Stomach smooth muscle (tissue), 2 donors: ENCODE data around the gene SENP1.

ENCODE experiments used
- H3K27ac ChIP-seq: one replicate; pipeline ENCODE4 v1.7.0; 2013; ENCODE audit warnings: mild to moderate bottlenecking, low read length, inconsistent platforms
- H3K27me3 ChIP-seq, 2 donors: one replicate each; pipeline ENCODE4 v1.7.0; 2013; ENCODE audit warnings: low read length in 2 of 2; ENCODE audit not compliant: insufficient read depth in 2 of 2, control insufficient read depth in 1 of 2
- H3K36me3 ChIP-seq, 2 donors: one replicate each; pipeline ENCODE4 v1.7.0; 2013; ENCODE audit warnings: low read length in 2 of 2; ENCODE audit not compliant: control insufficient read depth in 2 of 2, insufficient read depth in 2 of 2
- H3K4me1 ChIP-seq: one replicate; pipeline ENCODE4 v1.7.0; 2013; ENCODE audit warnings: low read length; ENCODE audit not compliant: control insufficient read depth, insufficient read depth
- H3K4me3 ChIP-seq, 2 donors: one replicate each; pipeline ENCODE4 v1.7.0; 2013; ENCODE audit warnings: low read length in 2 of 2
- H3K9ac ChIP-seq, 2 donors: one replicate each; pipeline ENCODE4 v1.7.0; 2013; ENCODE audit warnings: low read length in 2 of 2, mild to moderate bottlenecking in 1 of 2
- H3K9me3 ChIP-seq, 2 donors: one replicate each; pipeline ENCODE4 v1.7.0; 2013; ENCODE audit warnings: low read length in 2 of 2; ENCODE audit not compliant: control insufficient read depth in 2 of 2
- donor health status: healthy.
- donor health status: Pancreatic carcinoma.

The SENP1 gene

GRCh38 chr12:48000878-48001504 lies 104.9 kb downstream of the SENP1 start:
- Histone ChIP-seq H3K27ac (no peak overlapping the region), H3K9me3 (no peaks in the 10 kb centered on the region)

GRCh38 chr12:47999816-48000215 lies 106.1 kb downstream of the SENP1 start:
- H3K9ac ChIP-seq: no peak overlapping the region
- H3K4me3 ChIP-seq: no peak overlapping the region
- H3K27me3 ChIP-seq: peaks cover 42 to 47% of the 10 kb centered on the region in 2 donors
- H3K36me3 ChIP-seq: no peaks in the 10 kb centered on the region
- peaks cover 42% of the 10 kb centered on the region for H3K4me1 ChIP-seq
- H3K9me3 ChIP-seq: no peaks in the 10 kb centered on the region
- no peak overlapping the region for H3K27ac ChIP-seq

More at GRCh38 chr12:48000878-48001504, 104.9 kb downstream of the SENP1 start:
- peak overlapping the region; percentile 63 to 77 for H3K4me3 ChIP-seq
- peaks cover 42% of the 10 kb centered on the region for H3K4me1 ChIP-seq
- H3K9ac ChIP-seq: no peak overlapping the region
- H3K27me3 ChIP-seq: peaks cover 52 to 59% of the 10 kb centered on the region in 2 donors
- H3K36me3 ChIP-seq: no peaks in the 10 kb centered on the region

- Histone ChIP-seq H3K9me3 (no peaks in the 10 kb centered on the region), H3K4me1 (peaks cover 17% of the 10 kb centered on the region), H3K36me3 (no peaks in the 10 kb centered on the region), H3K27me3 (peaks cover 22 to 24% of the 10 kb centered on the region in 2 donors), H3K9ac (no peak overlapping the region), H3K4me3 (no peak overlapping the region), H3K27ac (no peak overlapping the region)
Observed at GRCh38 chr12:47997321-47997720, 108.6 kb downstream of the SENP1 start.

- no peaks in the 10 kb centered on the region for H3K36me3 ChIP-seq
- no peak overlapping the region for H3K27ac ChIP-seq
- peaks cover 16 to 18% of the 10 kb centered on the region in 2 donors for H3K27me3 ChIP-seq
- no peaks in the 10 kb centered on the region for H3K9me3 ChIP-seq
- H3K9ac ChIP-seq: no peak overlapping the region
- no peak overlapping the region for H3K4me3 ChIP-seq
- H3K4me1 ChIP-seq: peaks cover 4% of the 10 kb centered on the region
Observed at GRCh38 chr12:47995981-47996401, 109.9 kb downstream of the SENP1 start.

GRCh38 chr12:47993491-47993890 lies 112.4 kb downstream of the SENP1 start:
- no peak overlapping the region for H3K9ac ChIP-seq
- H3K4me1 ChIP-seq: peaks cover 2% of the 10 kb centered on the region
- H3K36me3 ChIP-seq: no peaks in the 10 kb centered on the region
- H3K27me3 ChIP-seq: peaks cover 7 to 11% of the 10 kb centered on the region in 2 donors
- H3K4me3 ChIP-seq: no peak overlapping the region
- no peak overlapping the region for H3K27ac ChIP-seq
- H3K9me3 ChIP-seq: no peaks in the 10 kb centered on the region
